Hepatocyte (in vitro differentiated cells): ENCODE measurements around the gene FZR1. TPM values are rescaled to one million over a fixed set of nuclear protein-coding genes. Genes with fewer than 3 reads are reported as not detected.

ENCODE experiments used
- DNase-seq: peaks from one replicate; pipeline ENCODE4 v3.0.0-alpha.2; 2016; ENCODE audit warnings: low spot score
- H2AFZ ChIP-seq: fragments of 200-600 bp; sonication (generic); 2 replicates; pipeline ENCODE4 v1.6.0; 2016; ENCODE audit warnings: antibody characterized with exemption, mild to moderate bottlenecking
- H3K27ac ChIP-seq: fragments of 200-600 bp; sonication (generic); 2 replicates; pipeline ENCODE4 v1.5.1; 2016; ENCODE audit warnings: mild to moderate bottlenecking
- H3K27me3 ChIP-seq: fragments of 200-600 bp; sonication (generic); 2 replicates; pipeline ENCODE4 v1.6.1; 2016
- H3K36me3 ChIP-seq: fragments of 200-600 bp; sonication (generic); replicated peaks from 2 replicates; pipeline ENCODE4 v1.5.1; 2016; ENCODE audit warnings: low read depth; ENCODE audit not compliant: insufficient read depth
- H3K4me1 ChIP-seq: fragments of 200-600 bp; sonication (generic); 2 replicates; pipeline ENCODE4 v1.5.1; 2016; ENCODE audit warnings: mild to moderate bottlenecking, moderate library complexity; ENCODE audit not compliant: insufficient read depth
- H3K4me2 ChIP-seq: fragments of 200-600 bp; sonication (generic); 2 replicates; pipeline ENCODE4 v1.6.0; 2016
- H3K4me3 ChIP-seq: fragments of 200-600 bp; sonication (generic); 2 replicates; pipeline ENCODE4 v1.5.1; 2016; ENCODE audit warnings: mild to moderate bottlenecking
- H3K79me2 ChIP-seq: fragments of 200-600 bp; sonication (generic); 2 replicates; pipeline ENCODE4 v1.6.0; 2017; ENCODE audit warnings: mild to moderate bottlenecking
- H3K9me2 ChIP-seq: fragments of 200-600 bp; sonication (generic); replicated peaks from 2 replicates; pipeline ENCODE4 v1.6.0; 2017; ENCODE audit warnings: mild to moderate bottlenecking; ENCODE audit not compliant: insufficient read depth
- H3K9me3 ChIP-seq: fragments of 200-600 bp; sonication (generic); 2 replicates; pipeline ENCODE4 v1.5.1; 2016; ENCODE audit warnings: low read depth, mild to moderate bottlenecking
- H4K20me1 ChIP-seq: fragments of 200-600 bp; sonication (generic); 2 replicates; pipeline ENCODE4 v1.6.0; 2016; ENCODE audit warnings: mild to moderate bottlenecking; ENCODE audit not compliant: insufficient read depth, poor library complexity, severe bottlenecking
- EZH2 ChIP-seq: fragments of 200-600 bp; sonication (generic); IDR thresholded peaks from 2 replicates; pipeline ENCODE4 v1.6.1; 2016; ENCODE audit warnings: antibody characterized with exemption, mild to moderate bottlenecking, borderline replicate concordance
- EZH2phosphoT487 ChIP-seq: fragments of 200-600 bp; sonication (generic); IDR thresholded peaks from one replicate; pipeline ENCODE4 v1.6.1; 2018; ENCODE audit warnings: antibody characterized with exemption, mild to moderate bottlenecking, low read depth, moderate library complexity; ENCODE audit not compliant: unreplicated experiment, severe bottlenecking
- WGBS: methylation state at CpG from one replicate; pipeline ENCODE4 v1.1.6; 2016; ENCODE audit warnings: low lambda C conversion rate; ENCODE audit errors: missing lambda C conversion rate; 5-methylcytosine and 5-hydroxymethylcytosine counted together
- polyA plus RNA-seq: library from polyadenylated mRNA; unstranded; fragments of >200 nt; fragmentation: Nextera tagmentation; extraction: Ambion mirVana; gene quantifications from 2 replicates; pipeline ENCODE4 v1.2.1, GENCODE V29; 2016
- total RNA-seq: library from RNA; depleted of rRNA; stranded (reverse); fragments of >200 nt; gene quantifications from 2 replicates; pipeline ENCODE4 v1.2.3, GENCODE V29; 2014
- TF ChIP-seq, protein P1 (sequence below): fragments of 200-600 bp; sonication (generic); IDR thresholded peaks from 2 replicates; pipeline ENCODE4 v1.5.1; 2016; ENCODE audit warnings: antibody characterized with exemption, mild to moderate bottlenecking; ENCODE audit not compliant: poor library complexity

Gene FZR1
- total and polyA plus RNA-seq, 2 experiments from 2014 or later, result 32.1 to 51.0 TPM

DNA sequence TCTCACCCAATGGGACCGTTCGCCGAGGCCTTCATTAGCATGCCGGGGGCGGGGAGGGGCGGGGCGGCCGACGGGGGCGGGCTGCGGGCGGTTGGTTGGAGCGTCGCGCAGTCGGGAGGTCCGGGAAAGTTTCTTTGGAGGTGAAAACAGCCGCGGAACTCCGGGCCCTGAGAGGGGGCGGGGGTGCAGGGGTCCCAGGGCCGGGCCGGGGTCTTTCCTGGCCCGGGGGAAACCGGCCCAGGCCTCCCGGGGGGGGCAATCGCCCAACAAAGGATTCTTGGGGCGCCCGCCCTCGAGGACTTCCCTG, 66.7 kb downstream of the FZR1 start, which contains the start of gene HMG20B:
TSS of gene HMG20B (plus strand) at position 90 of the 307 bp plus-strand sequence. CDS start 366 bp downstream, outside the sequence.
- 0% methylated on average over 2 of the region's 30 CpGs for WGBS
- Histone ChIP-seq H3K9me2 (no peaks in the 10 kb centered on the region), H2AFZ (peak within 1 kb of the TSS; percentile 53), H4K20me1 (peaks cover 3% of the 10 kb centered on the region), H3K4me2 (peak within 1 kb of the TSS; percentile 100), H3K79me2 (peaks cover 3% of the 10 kb centered on the region), H3K4me1 (peaks cover 9% of the 10 kb centered on the region), H3K27me3 (no peaks in the 10 kb centered on the region), H3K4me3 (peak within 1 kb of the TSS; percentile 32), H3K36me3 (no peaks in the 10 kb centered on the region), H3K27ac (no peak within 1 kb of the TSS), H3K9me3 (no peaks in the 10 kb centered on the region)
- DNase-seq, result no peak
- TF ChIP-seq, protein P1, sequence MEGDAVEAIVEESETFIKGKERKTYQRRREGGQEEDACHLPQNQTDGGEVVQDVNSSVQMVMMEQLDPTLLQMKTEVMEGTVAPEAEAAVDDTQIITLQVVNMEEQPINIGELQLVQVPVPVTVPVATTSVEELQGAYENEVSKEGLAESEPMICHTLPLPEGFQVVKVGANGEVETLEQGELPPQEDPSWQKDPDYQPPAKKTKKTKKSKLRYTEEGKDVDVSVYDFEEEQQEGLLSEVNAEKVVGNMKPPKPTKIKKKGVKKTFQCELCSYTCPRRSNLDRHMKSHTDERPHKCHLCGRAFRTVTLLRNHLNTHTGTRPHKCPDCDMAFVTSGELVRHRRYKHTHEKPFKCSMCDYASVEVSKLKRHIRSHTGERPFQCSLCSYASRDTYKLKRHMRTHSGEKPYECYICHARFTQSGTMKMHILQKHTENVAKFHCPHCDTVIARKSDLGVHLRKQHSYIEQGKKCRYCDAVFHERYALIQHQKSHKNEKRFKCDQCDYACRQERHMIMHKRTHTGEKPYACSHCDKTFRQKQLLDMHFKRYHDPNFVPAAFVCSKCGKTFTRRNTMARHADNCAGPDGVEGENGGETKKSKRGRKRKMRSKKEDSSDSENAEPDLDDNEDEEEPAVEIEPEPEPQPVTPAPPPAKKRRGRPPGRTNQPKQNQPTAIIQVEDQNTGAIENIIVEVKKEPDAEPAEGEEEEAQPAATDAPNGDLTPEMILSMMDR, result no peak
- TF ChIP-seq EZH2 (no peak), EZH2phosphoT487 (no peak)

- Histone ChIP-seq H2AFZ (peak overlapping the region; percentile 33), H3K27me3 (no peaks in the 10 kb centered on the region), H3K36me3 (no peaks in the 10 kb centered on the region), H3K4me2 (peak overlapping the region; percentile 100), H3K4me1 (peaks cover 9% of the 10 kb centered on the region), H3K27ac (no peak overlapping the region), H3K9me3 (no peaks in the 10 kb centered on the region), H3K79me2 (peaks cover 3% of the 10 kb centered on the region), H3K9me2 (no peaks in the 10 kb centered on the region), H4K20me1 (peaks cover 3% of the 10 kb centered on the region), H3K4me3 (peak overlapping the region; percentile 32)
- DNase-seq, result peak; percentile 58
- TF ChIP-seq, protein P1, result no peak
- no peak for TF ChIP-seq EZH2phosphoT487
- no peak for TF ChIP-seq EZH2
- 3% methylated on average over 8 of the region's 60 CpGs for WGBS
Observed at GRCh38 chr19:3573162-3573857, 67.2 kb downstream of the FZR1 start.

DNA sequence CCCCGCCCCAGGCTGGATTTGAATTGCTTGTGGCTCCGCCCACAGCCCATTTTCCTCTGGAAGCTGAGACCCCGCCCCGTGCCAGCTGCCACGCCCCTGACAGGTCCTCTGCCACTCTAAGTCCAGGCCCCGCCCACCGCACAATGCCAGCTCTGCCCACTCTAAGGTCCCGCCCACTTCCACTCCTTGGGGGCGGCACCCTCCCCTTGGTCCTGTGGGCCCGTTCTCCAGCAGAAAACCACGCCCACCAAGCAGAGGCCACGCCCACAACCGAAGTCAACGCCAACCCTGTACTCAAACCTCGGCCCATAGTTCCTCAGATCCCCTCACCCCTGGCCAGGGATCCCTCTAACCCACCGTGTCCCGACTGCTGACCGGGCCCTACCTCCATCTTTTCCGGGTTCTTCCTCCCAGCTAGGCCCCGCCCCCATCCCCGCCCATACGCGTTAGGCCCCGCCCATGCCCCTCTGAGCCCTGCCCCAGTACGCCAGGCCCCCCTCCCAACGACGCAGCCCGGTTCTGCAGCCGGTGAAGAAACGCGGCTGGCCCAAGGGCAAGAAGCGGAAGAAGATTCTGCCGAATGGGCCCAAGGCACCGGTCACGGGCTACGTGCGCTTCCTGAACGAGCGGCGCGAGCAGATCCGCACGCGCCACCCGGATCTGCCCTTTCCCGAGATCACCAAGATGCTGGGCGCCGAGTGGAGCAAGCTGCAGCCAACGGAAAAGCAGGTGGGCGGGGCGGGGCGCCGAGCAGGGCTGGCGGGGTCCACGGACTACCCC, 67.9 kb downstream of the FZR1 start:
- 66% methylated on average over 46 of the region's 55 CpGs for WGBS
- Histone ChIP-seq H3K36me3 (no peaks in the 10 kb centered on the region), H3K79me2 (peaks cover 3% of the 10 kb centered on the region), H3K9me3 (no peaks in the 10 kb centered on the region), H3K4me2 (peak overlapping the region; percentile 100), H4K20me1 (peaks cover 3% of the 10 kb centered on the region), H3K27me3 (no peaks in the 10 kb centered on the region), H3K4me3 (peak overlapping the region; percentile 32), H3K4me1 (peaks cover 9% of the 10 kb centered on the region), H3K9me2 (no peaks in the 10 kb centered on the region), H3K27ac (no peak overlapping the region), H2AFZ (no peak overlapping the region)
- DNase-seq, result peak; percentile 93
- TF ChIP-seq, protein P1, result no peak
- TF ChIP-seq EZH2phosphoT487 (no peak), EZH2 (no peak)
